ENCODE measurements around the gene PI4K2B. TPM values are rescaled to one million over a fixed set of nuclear protein-coding genes. Genes with fewer than 3 reads are reported as not detected.

The PI4K2B gene
- total and polyA plus RNA-seq, 2 of the 13 experiments (the other 11 are each of a cell fraction or from before 2014, with no cell fraction given): 6.9 to 25.8 TPM

GRCh38 chr4:25312496-25313200 is 78.8 kb downstream of the PI4K2B start, which contains the start of gene ZCCHC4 (continued):
- TF ChIP-seq RFXANK (CRISPR knock-in tag; IDR thresholded peaks at IDR 0.05) (0 out of 2 replicates have a peak, but pooled peaks have one; percentile 47), ZNF841 (CRISPR knock-in tag; IDR thresholded peaks at IDR 0.05; ENCODE audit: borderline replicate concordance) (no peak), SMYD3 (CRISPR knock-in tag; IDR thresholded peaks at IDR 0.05) (no peak), CEBPB (IDR thresholded peaks at IDR 0.05; ENCODE audit: borderline replicate concordance, low read depth, low read length) (no peak), HNRNPL (IDR thresholded peaks at IDR 0.05; ENCODE audit: low read depth, low read length) (0 out of 2 replicates have a peak, but pooled peaks have one; percentile 50), PLRG1 (conservative IDR thresholded peaks at IDR 0.05) (no peak), SRY (CRISPR knock-in tag; IDR thresholded peaks at IDR 0.05) (0 out of 2 replicates have a peak, but pooled peaks have one; percentile 73), ZSCAN12 (CRISPR knock-in tag; IDR thresholded peaks at IDR 0.05) (0 out of 2 replicates have a peak, but pooled peaks have one; percentile 52), MED8 (CRISPR knock-in tag; IDR thresholded peaks at IDR 0.05; ENCODE audit: insufficient replicate concordance) (peak; percentile 73), CCDC6 (CRISPR knock-in tag; IDR thresholded peaks at IDR 0.05) (peak; percentile 77), SMAD9 (CRISPR knock-in tag; IDR thresholded peaks at IDR 0.05) (no peak), ZNF275 (CRISPR knock-in tag; IDR thresholded peaks at IDR 0.05; ENCODE audit: borderline replicate concordance) (peak; percentile 76; the same call in 1 of the 2 replicates), THRA (CRISPR knock-in tag; IDR thresholded peaks at IDR 0.05; ENCODE audit: borderline replicate concordance) (peak; percentile 74), AGO2 (optimal IDR thresholded peaks at IDR 0.05; ENCODE audit: low read depth, low read length) (no peak), MATR3 (CRISPR knock-in tag; IDR thresholded peaks at IDR 0.05) (no peak), ZNF614 (CRISPR knock-in tag; IDR thresholded peaks at IDR 0.05; ENCODE audit: borderline replicate concordance) (peak; percentile 87), HOXA9 (CRISPR knock-in tag; IDR thresholded peaks at IDR 0.05; ENCODE audit: borderline replicate concordance) (no peak), HOXA3 (CRISPR knock-in tag; IDR thresholded peaks at IDR 0.05) (peak; percentile 94), NR2F1 (CRISPR knock-in tag; IDR thresholded peaks at IDR 0.05) (peak in 1 of 2 experiments; percentile 10; a peak in 1 of 4 replicates), ZC3H4 (CRISPR knock-in tag; IDR thresholded peaks at IDR 0.05; ENCODE audit: borderline replicate concordance) (no peak), ZNF770 (CRISPR knock-in tag; IDR thresholded peaks at IDR 0.05) (peak; percentile 75), ZNF333 (CRISPR knock-in tag; IDR thresholded peaks at IDR 0.05; ENCODE audit: borderline replicate concordance) (peak; percentile 60; the same call in 1 of the 2 replicates), ZNF746 (CRISPR knock-in tag; IDR thresholded peaks at IDR 0.05) (0 out of 2 replicates have a peak, but pooled peaks have one; percentile 68), PHF8 (CRISPR knock-in tag; IDR thresholded peaks at IDR 0.05) (peak; percentile 76), PAX8 (CRISPR knock-in tag; IDR thresholded peaks at IDR 0.05; ENCODE audit: borderline replicate concordance) (no peak), YEATS2 (CRISPR knock-in tag; IDR thresholded peaks at IDR 0.05; ENCODE audit: borderline replicate concordance) (peak; percentile 94), ZNF605 (CRISPR knock-in tag; IDR thresholded peaks at IDR 0.05) (peak; percentile 91)

Data from HepG2 (cell line).